Upper lobe of left lung (tissue), 6 donors: ENCODE results near the gene FSD1. TPM values are rescaled to one million over a fixed set of nuclear protein-coding genes. Genes with fewer than 3 reads are reported as not detected.
A peak's percentile ranks its signal among the peaks of the same experiment; 100 is the strongest.

Source experiments
- ATAC-seq, 2 donors: fragments of 200-7000 bp; cut with Tn5 transposase; one replicate each; pipeline ENCODE4 v1.9.1; 2022; ENCODE audit warnings: mild to moderate bottlenecking in 2 of 2, moderate library complexity in 2 of 2; ENCODE audit not compliant: low FRiP score in 2 of 2
- DNase-seq, 2 donors: peaks; one replicate each; pipeline ENCODE4 v3.0.0-alpha.2; 2019 to 2020
- H3K27ac ChIP-seq, 4 donors: fragments of 200-600 bp; sonication (generic); one replicate each; pipeline ENCODE4 v1.5.1; 2016 to 2019
- H3K27me3 ChIP-seq, 4 donors: fragments of 200-600 bp; sonication (generic); one replicate each; pipeline ENCODE4 v1.5.1; 2017 to 2019
- H3K36me3 ChIP-seq, 4 donors: fragments of 200-600 bp; sonication (generic); one replicate each; pipeline ENCODE4 v1.5.1; 2016 to 2019
- H3K4me1 ChIP-seq, 4 donors: fragments of 200-600 bp; sonication (generic); one replicate each; pipeline ENCODE4 v1.5.1; 2018 to 2019
- H3K4me3 ChIP-seq, 4 donors: fragments of 200-600 bp; sonication (generic); one replicate each; pipeline ENCODE4 v1.5.1; 2017 to 2019; ENCODE audit warnings: mild to moderate bottlenecking in 2 of 4, moderate library complexity in 1 of 4
- H3K9me3 ChIP-seq, 4 donors: fragments of 200-600 bp; sonication (generic); one replicate each; pipeline ENCODE4 v1.5.1; 2018 to 2019
- CTCF ChIP-seq, 6 experiments: fragments of 450-650 bp in 4 of 6; fragments of 200-600 bp in 2 of 6; sonication (generic) in 2 of 6; IDR thresholded peaks; one replicate each; pipeline ENCODE4 v1.5.1; 2016 to 2019; ENCODE audit warnings: antibody characterized with exemption in 6 of 6
- EP300 ChIP-seq, 4 donors: sonication (generic); formaldehyde crosslinking; IDR thresholded peaks; one replicate each; pipeline ENCODE4 v1.5.1; 2017; ENCODE audit warnings: antibody characterized with exemption in 4 of 4, control low read depth in 2 of 4
- POLR2A ChIP-seq, 4 donors: fragments of 450-650 bp; IDR thresholded peaks; one replicate each; pipeline ENCODE4 v1.5.1; 2016 to 2017; ENCODE audit warnings: antibody characterized with exemption in 4 of 4, mild to moderate bottlenecking in 2 of 4
- POLR2AphosphoS5 ChIP-seq, 2 donors: sonication (generic); formaldehyde crosslinking; IDR thresholded peaks; one replicate each; pipeline ENCODE4 v1.5.1; 2017; ENCODE audit warnings: antibody characterized with exemption in 2 of 2
- WGBS, 2 donors: methylation state at CpG; one replicate each; pipeline ENCODE4 v1.1.5; 2017 to 2018; 5-methylcytosine and 5-hydroxymethylcytosine counted together
- total RNA-seq, 6 donors: library from RNA; depleted of rRNA in 4 of 6; stranded (reverse); fragments of >200 nt in 4 of 6; gene quantifications; one replicate each; pipeline versions ENCODE4 v1.1.0 to v1.2.1, GENCODE V29; 2016 to 2021
- donor health status: DM: no; HTN: no; CAD: no; lungs with moderate emphysema.
- donor health status: DM: no; HTN: yes; CAD: no; lungs with severe emphysema.

Gene FSD1
- total RNA-seq, 6 donors from 2014 or later, result 0.54 to 2.1 (median 0.82) TPM

- Histone ChIP-seq H3K9me3 (no peaks in the 10 kb centered on the region), H3K4me1 (peaks cover 36 to 49% (median 44%) of the 10 kb centered on the region in 4 donors), H3K36me3 (peaks cover 18 to 54% (median 34%) of the 10 kb centered on the region in 4 donors), H3K4me3 (no peak overlapping the region), H3K27ac (peak overlapping the region; percentile 79 to 87 (median 80)), H3K27me3 (no peaks in the 10 kb centered on the region)
- ATAC-seq (no peak), DNase-seq (no peak)
- TF ChIP-seq EP300 (IDR thresholded peaks at IDR 0.05) (no peak), CTCF (IDR thresholded peaks at IDR 0.05) (no peak), POLR2AphosphoS5 (IDR thresholded peaks at IDR 0.05) (no peak), POLR2A (IDR thresholded peaks at IDR 0.05) (no peak)
- WGBS, 2 donors, result 86 to 100% methylated on average over 2 to 13 of the region's 13 CpGs
Observed at GRCh38 chr19:4367781-4368127, 63.4 kb downstream of the FSD1 start.

DNA sequence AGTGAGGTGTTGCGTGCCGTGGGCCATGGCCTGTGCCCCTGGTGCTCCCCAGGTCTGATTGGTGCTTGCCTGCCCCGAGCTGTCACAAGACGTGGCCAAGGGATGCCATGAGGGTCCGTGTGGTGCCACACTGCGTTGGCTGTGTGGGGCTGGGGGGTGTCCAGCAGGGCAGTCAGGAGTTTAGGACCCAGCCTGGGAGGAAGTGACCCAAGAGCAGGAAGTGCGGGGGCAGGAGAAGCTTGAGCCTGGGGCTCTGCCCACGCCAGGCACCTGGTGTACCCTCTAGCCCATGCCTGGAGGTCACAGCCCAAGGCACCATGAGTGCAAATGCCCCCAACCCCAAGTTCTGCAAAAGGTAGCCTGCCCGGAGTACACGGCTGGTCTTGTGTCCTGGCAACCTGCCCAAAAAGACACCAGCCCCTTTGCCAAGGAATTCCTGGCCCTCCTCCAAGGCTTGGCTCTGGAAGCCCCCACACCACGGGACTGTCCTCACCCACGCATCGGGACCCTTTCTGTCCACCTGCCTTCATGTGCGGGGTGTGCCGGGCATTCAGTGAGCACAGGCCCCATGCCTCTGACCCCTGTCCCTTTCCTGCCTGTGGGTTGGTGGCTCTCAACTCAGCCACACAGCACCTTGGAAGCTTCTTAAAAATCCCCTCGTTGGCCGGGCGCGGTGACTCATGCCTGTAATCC is 63.9 kb downstream of the FSD1 start:
- peak overlapping the region; percentile 79 to 87 (median 80) for H3K27ac ChIP-seq
- no peak overlapping the region for H3K4me3 ChIP-seq
- WGBS, 2 donors, result 62 to 70% methylated on average over 4 to 19 of the region's 19 CpGs
- peaks cover 13 to 49% (median 29%) of the 10 kb centered on the region in 4 donors for H3K36me3 ChIP-seq
- ATAC-seq (peak in 1 of 2 donors; percentile 6), DNase-seq (peak in 1 of 2 donors; percentile 70)
- no peaks in the 10 kb centered on the region for H3K27me3 ChIP-seq
- no peaks in the 10 kb centered on the region for H3K9me3 ChIP-seq
- H3K4me1 ChIP-seq, result peaks cover 41 to 54% (median 50%) of the 10 kb centered on the region in 4 donors
- TF ChIP-seq CTCF (IDR thresholded peaks at IDR 0.05) (no peak), EP300 (IDR thresholded peaks at IDR 0.05) (no peak), POLR2A (IDR thresholded peaks at IDR 0.05) (no peak), POLR2AphosphoS5 (IDR thresholded peaks at IDR 0.05) (no peak)

GRCh38 chr19:4369109-4369887 is 64.9 kb downstream of the FSD1 start:
- H3K9me3 ChIP-seq, result no peaks in the 10 kb centered on the region
- WGBS, 2 donors, result 9 to 25% methylated on average over 12 to 16 of the region's 25 CpGs
- H3K4me1 ChIP-seq, result peaks cover 52 to 64% (median 60%) of the 10 kb centered on the region in 4 donors
- H3K27me3 ChIP-seq, result no peaks in the 10 kb centered on the region
- peaks cover 5 to 39% (median 18%) of the 10 kb centered on the region in 4 donors for H3K36me3 ChIP-seq
- H3K27ac ChIP-seq, result peak overlapping the region; percentile 79 to 87 (median 80)
- TF ChIP-seq POLR2A (IDR thresholded peaks at IDR 0.05) (peak in 1 of 4 donors; percentile 42), EP300 (IDR thresholded peaks at IDR 0.05) (no peak), POLR2AphosphoS5 (IDR thresholded peaks at IDR 0.05) (peak; percentile 7 to 55), CTCF (IDR thresholded peaks at IDR 0.05) (no peak)
- DNase-seq (peak; percentile 84 to 88), ATAC-seq (peak; percentile 63 to 73)
- H3K4me3 ChIP-seq, result peak overlapping the region in 3 of 4 donors; percentile 26 to 40 (median 39)

GRCh38 chr19:4369888-4370260 is 65.5 kb downstream of the FSD1 start:
- Histone ChIP-seq H3K4me3 (peak overlapping the region in 2 of 4 donors; percentile 39 to 40), H3K27ac (peak overlapping the region; percentile 79 to 87 (median 80)), H3K4me1 (peaks cover 57 to 70% (median 66%) of the 10 kb centered on the region in 4 donors)

More at GRCh38 chr19:4369888-4370260, 65.5 kb downstream of the FSD1 start:
- Histone ChIP-seq H3K27me3 (no peaks in the 10 kb centered on the region), H3K9me3 (no peaks in the 10 kb centered on the region), H3K36me3 (peaks cover 5 to 34% (median 16%) of the 10 kb centered on the region in 4 donors)
- peak in 5 of 6 experiments; percentile 12 to 68 (median 53) for TF ChIP-seq CTCF (IDR thresholded peaks at IDR 0.05)
- TF ChIP-seq POLR2AphosphoS5 (IDR thresholded peaks at IDR 0.05), result no peak
- TF ChIP-seq POLR2A (IDR thresholded peaks at IDR 0.05), result no peak
- no peak for TF ChIP-seq EP300 (IDR thresholded peaks at IDR 0.05)
- 46 to 59% methylated on average over 10 to 17 of the region's 21 CpGs for WGBS, 2 donors
- ATAC-seq, result peak; percentile 27 to 46
- DNase-seq, result peak; percentile 72 to 90
